ENCODE results near the gene MDP1.
A peak's percentile ranks its signal among the peaks of the same experiment; 100 is the strongest.

The MDP1 gene

GRCh38 chr14:24215495-24216344 lies at the start of gene MDP1:
Gene MDP1 (minus strand): TSS chr14:24216066. CDS start chr14:24215955, 111 bp downstream.
- peak in 13 of 14 donors; percentile 47 to 87 (median 72) for DNase-seq

- no peak for DNase-seq
Measured at GRCh38 chr14:24264298-24264697, 48.4 kb upstream of the MDP1 start.

- no peak for DNase-seq
Measured at GRCh38 chr14:24263848-24264247, 48.0 kb upstream of the MDP1 start.

GRCh38 chr14:24262821-24263733 lies 47.2 kb upstream of the MDP1 start, which contains the start of gene TGM1:
Gene TGM1 (minus strand): TSS chr14:24263177. CDS start chr14:24262352, 825 bp downstream.
- DNase-seq = no peak

GRCh38 chr14:24261969-24262327 lies 46.1 kb upstream of the MDP1 start:
- DNase-seq = no peak

- no peak for DNase-seq
Measured at GRCh38 chr14:24261256-24261968, 45.5 kb upstream of the MDP1 start.

GRCh38 chr14:24260780-24261157 lies 44.9 kb upstream of the MDP1 start:
- DNase-seq = no peak

- DNase-seq = no peak
Measured at GRCh38 chr14:24260026-24260779, 44.3 kb upstream of the MDP1 start.

GRCh38 chr14:24259282-24260025 lies 43.6 kb upstream of the MDP1 start:
- no peak for DNase-seq

GRCh38 chr14:24258548-24259265 lies 42.8 kb upstream of the MDP1 start:
- DNase-seq = no peak

GRCh38 chr14:24258119-24258518 lies 42.3 kb upstream of the MDP1 start:
- DNase-seq = no peak

GRCh38 chr14:24256960-24257359 lies 41.1 kb upstream of the MDP1 start:
- DNase-seq = no peak

- DNase-seq = no peak
Measured at GRCh38 chr14:24255931-24256711, 40.3 kb upstream of the MDP1 start.

- no peak for DNase-seq
Measured at GRCh38 chr14:24255438-24255837, 39.6 kb upstream of the MDP1 start.

GRCh38 chr14:24254630-24255392 lies 38.9 kb upstream of the MDP1 start:
- no peak for DNase-seq

- DNase-seq = no peak
Measured at GRCh38 chr14:24253936-24254335, 38.1 kb upstream of the MDP1 start.

- DNase-seq = no peak
Measured at GRCh38 chr14:24252289-24253124, 36.6 kb upstream of the MDP1 start.

GRCh38 chr14:24251880-24252288 lies 36.0 kb upstream of the MDP1 start:
- DNase-seq = peak in 1 of 14 donors; percentile 11
